ENCODE data around the gene TMEM238L. TPM values are rescaled to one million over a fixed set of nuclear protein-coding genes. Genes with fewer than 3 reads are reported as not detected.

Gene TMEM238L
- total RNA-seq, 4 donors from 2014 or later = 16.3 to 45.3 (median 25.4) TPM

GRCh38 chr17:10814075-10814474, 10.2 kb upstream of the TMEM238L start:
- Histone ChIP-seq H3K36me3 (no peaks in the 10 kb centered on the region), H3K4me3 (no peak overlapping the region), H3K9me3 (no peaks in the 10 kb centered on the region), H3K27ac (no peak overlapping the region), H3K27me3 (no peaks in the 10 kb centered on the region), H3K4me1 (peaks cover 0 to 26% (median 0%) of the 10 kb centered on the region in 4 donors)
- DNase-seq = no peak
- TF ChIP-seq CTCF (IDR thresholded peaks at IDR 0.05) = no peak

- TF ChIP-seq CTCF (IDR thresholded peaks at IDR 0.05) (no peak), POLR2A (IDR thresholded peaks at IDR 0.05) (no peak)
- H3K9me3 ChIP-seq = no peaks in the 10 kb centered on the region
- DNase-seq = peak in 2 of 3 donors; percentile 74 to 82
- H3K27me3 ChIP-seq = no peaks in the 10 kb centered on the region
- H3K4me3 ChIP-seq = no peak overlapping the region
- peaks cover 0 to 26% (median 0%) of the 10 kb centered on the region in 4 donors for H3K4me1 ChIP-seq
- no peak overlapping the region for H3K27ac ChIP-seq
- H3K36me3 ChIP-seq = no peaks in the 10 kb centered on the region
Measured at GRCh38 chr17:10812674-10813073, 8.8 kb upstream of the TMEM238L start.

GRCh38 chr17:10809605-10810004, 5.7 kb upstream of the TMEM238L start:
- DNase-seq = no peak
- no peaks in the 10 kb centered on the region for H3K9me3 ChIP-seq
- no peaks in the 10 kb centered on the region for H3K27me3 ChIP-seq
- no peak for TF ChIP-seq CTCF (IDR thresholded peaks at IDR 0.05)
- no peak for TF ChIP-seq POLR2A (IDR thresholded peaks at IDR 0.05)
- H3K4me1 ChIP-seq = peaks cover 0 to 28% (median 0%) of the 10 kb centered on the region in 4 donors
- H3K36me3 ChIP-seq = no peaks in the 10 kb centered on the region
- H3K4me3 ChIP-seq = no peak overlapping the region
- H3K27ac ChIP-seq = no peak overlapping the region

- H3K27me3 ChIP-seq = no peaks in the 10 kb centered on the region
- peaks cover 0 to 11% (median 0%) of the 10 kb centered on the region in 4 donors for H3K4me1 ChIP-seq
- DNase-seq = no peak
- no peak overlapping the region for H3K4me3 ChIP-seq
- TF ChIP-seq POLR2A (IDR thresholded peaks at IDR 0.05) (no peak), CTCF (IDR thresholded peaks at IDR 0.05) (no peak)
- no peaks in the 10 kb centered on the region for H3K9me3 ChIP-seq
- no peak overlapping the region for H3K27ac ChIP-seq
- H3K36me3 ChIP-seq = no peaks in the 10 kb centered on the region
Measured at GRCh38 chr17:10807704-10808128, 3.8 kb upstream of the TMEM238L start.

GRCh38 chr17:10806545-10807262, 2.8 kb upstream of the TMEM238L start:
- H3K9me3 ChIP-seq = no peaks in the 10 kb centered on the region
- no peaks in the 10 kb centered on the region for H3K36me3 ChIP-seq
- DNase-seq = no peak
- peaks cover 0 to 10% (median 0%) of the 10 kb centered on the region in 4 donors for H3K4me1 ChIP-seq
- H3K4me3 ChIP-seq = no peak overlapping the region
- TF ChIP-seq CTCF (IDR thresholded peaks at IDR 0.05) = no peak
- no peak for TF ChIP-seq POLR2A (IDR thresholded peaks at IDR 0.05)
- H3K27ac ChIP-seq = no peak overlapping the region
- no peaks in the 10 kb centered on the region for H3K27me3 ChIP-seq
